IMR-90 (cell line): ENCODE measurements around the gene NAA11. TPM values are rescaled to one million over a fixed set of nuclear protein-coding genes. Genes with fewer than 3 reads are reported as not detected.

ENCODE experiments used
- ATAC-seq: fragments of 200-7000 bp; cut with Tn5 transposase; 2 replicates; pipeline ENCODE4 v1.9.1; 2020; ENCODE audit warnings: low read depth, mild to moderate bottlenecking, moderate library complexity
- BruUV-seq: library from RNA; stranded (reverse); fragments of 400-500 nt; replicated peaks from 2 replicates; lab custom pipeline; 2021; lab: Mats Ljungman, UMichigan
- CTCF ChIA-PET: fragments of 300-600 bp; formaldehyde crosslinking; extraction: SDS; loops from one replicate; lab custom pipeline; 2021; ENCODE audit warnings: antibody characterized with exemption; lab: Yijun Ruan, JAX
- POLR2A ChIA-PET: fragments of 300-600 bp; sonication (Branson Sonifier 250); formaldehyde crosslinking; loops from one replicate; lab custom pipeline; 2022; ENCODE audit warnings: antibody characterized with exemption; ENCODE audit not compliant: unreplicated experiment; lab: Charles Lee
- DNase-seq: peaks from one replicate; pipeline ENCODE4 v3.0.0; 2013
- H2AFZ ChIP-seq: replicated peaks from 2 replicates; pipeline ENCODE3; 2013; ENCODE audit warnings: low read length, mild to moderate bottlenecking; ENCODE audit not compliant: poor library complexity
- H2AK5ac ChIP-seq: 2 replicates; pipeline ENCODE4 v1.6.1; 2013; ENCODE audit warnings: low read depth, low read length, inconsistent platforms
- H2AK9ac ChIP-seq: replicated peaks from 2 replicates; pipeline ENCODE3; 2013; ENCODE audit warnings: mild to moderate bottlenecking, low read depth, low read length, moderate library complexity; ENCODE audit not compliant: poor library complexity
- H2BK120ac ChIP-seq: 2 replicates; pipeline ENCODE4 v1.6.1; 2013; ENCODE audit warnings: low read depth, low read length, inconsistent platforms
- H2BK15ac ChIP-seq: 3 replicates; pipeline ENCODE4 v1.6.1; 2013; ENCODE audit warnings: low read depth, low read length, inconsistent platforms
- H2BK20ac ChIP-seq: 2 replicates; pipeline ENCODE4 v1.6.1; 2013; ENCODE audit warnings: low read depth, mild to moderate bottlenecking, inconsistent platforms, low read length, moderate library complexity
- H2BK5ac ChIP-seq: 2 replicates; pipeline ENCODE4 v1.6.1; 2013; ENCODE audit warnings: mild to moderate bottlenecking, low read depth, low read length, inconsistent platforms; ENCODE audit not compliant: poor library complexity, severe bottlenecking
- H3K14ac ChIP-seq: replicated peaks from 2 replicates; pipeline ENCODE4 v1.6.1; 2013; ENCODE audit warnings: low read depth, low read length, inconsistent platforms
- H3K18ac ChIP-seq: 2 replicates; pipeline ENCODE4 v1.6.1; 2013; ENCODE audit warnings: low read depth, low read length, control low read depth
- H3K23ac ChIP-seq: 2 replicates; pipeline ENCODE4 v1.6.1; 2013; ENCODE audit warnings: low read depth, low read length, inconsistent platforms
- H3K27ac ChIP-seq: 2 replicates; pipeline ENCODE4 v1.5.1; 2013; ENCODE audit warnings: mild to moderate bottlenecking, control low read depth, low read length; ENCODE audit not compliant: insufficient read depth
- H3K27me3 ChIP-seq: 2 replicates; pipeline ENCODE4 v1.6.1; 2013; ENCODE audit warnings: low read length; ENCODE audit not compliant: control insufficient read depth, insufficient read depth
- H3K36me3 ChIP-seq: 2 replicates; pipeline ENCODE4 v1.6.1; 2013; ENCODE audit warnings: low read length, mixed read lengths; ENCODE audit not compliant: control insufficient read depth, insufficient read depth
- H3K4ac ChIP-seq: 2 replicates; pipeline ENCODE4 v1.6.1; 2013; ENCODE audit warnings: low read depth, low read length, inconsistent platforms
- H3K4me1 ChIP-seq: 2 replicates; pipeline ENCODE4 v1.6.1; 2013; ENCODE audit warnings: low read length, mixed read lengths; ENCODE audit not compliant: control insufficient read depth, insufficient read depth
- H3K4me2 ChIP-seq: 2 replicates; pipeline ENCODE4 v1.6.1; 2013; ENCODE audit warnings: low read depth, mild to moderate bottlenecking, control low read depth, low read length, moderate library complexity
- H3K4me3 ChIP-seq: 2 replicates; pipeline ENCODE4 v1.5.1; 2013; ENCODE audit warnings: low read depth, mild to moderate bottlenecking, control low read depth, low read length, moderate library complexity; ENCODE audit not compliant: insufficient read depth
- H3K56ac ChIP-seq: 2 replicates; pipeline ENCODE4 v1.6.1; 2013; ENCODE audit warnings: low read length, inconsistent platforms; ENCODE audit not compliant: insufficient read depth; ENCODE audit errors: extremely low read depth
- H3K79me1 ChIP-seq, 2 experiments: 2 replicates each; pipeline ENCODE4 v1.6.1; 2013; ENCODE audit warnings: low read length in 2 of 2, inconsistent platforms in 1 of 2, low read depth in 1 of 2
- H3K9ac ChIP-seq: 2 replicates; pipeline ENCODE4 v1.6.1; 2013; ENCODE audit warnings: low read depth, low read length, control low read depth
- H3K9me1 ChIP-seq: 2 replicates; pipeline ENCODE4 v1.6.1; 2013; ENCODE audit warnings: low read length, inconsistent platforms; ENCODE audit not compliant: insufficient read depth
- H3K9me3 ChIP-seq: 2 replicates; pipeline ENCODE4 v1.6.1; 2013; ENCODE audit warnings: low read length; ENCODE audit not compliant: control insufficient read depth, insufficient read depth
- H4K20me1 ChIP-seq: 2 replicates; pipeline ENCODE4 v1.6.1; 2013; ENCODE audit warnings: low read length, inconsistent platforms; ENCODE audit not compliant: insufficient read depth
- H4K5ac ChIP-seq: 2 replicates; pipeline ENCODE4 v1.6.1; 2013; ENCODE audit warnings: mild to moderate bottlenecking, low read depth, low read length, control low read depth
- H4K8ac ChIP-seq, 2 experiments: 2 replicates each; pipeline ENCODE4 v1.6.1; 2013; ENCODE audit warnings: low read depth in 2 of 2, low read length in 2 of 2, control low read depth in 1 of 2, inconsistent platforms in 1 of 2
- H4K91ac ChIP-seq: 2 replicates; pipeline ENCODE4 v1.6.1; 2013; ENCODE audit warnings: low read depth, low read length, inconsistent platforms; ENCODE audit not compliant: insufficient read depth
- NFE2L2 ChIP-seq: fragments of 150-350 bp; IDR thresholded peaks from 2 replicates; pipeline ENCODE4 v1.6.1; 2016; ENCODE audit warnings: low read depth, mild to moderate bottlenecking, low read length
- POLR2A ChIP-seq: IDR thresholded peaks from 2 replicates; pipeline ENCODE4 v1.6.1; 2012; ENCODE audit warnings: mild to moderate bottlenecking, low read depth, low read length
- WGBS, 2 experiments: methylation state at CpG; one replicate each; pipeline versions ENCODE4 v1.1.5 to v1.1.7; 2013; ENCODE audit warnings: missing lambda C conversion rate in 2 of 2; ENCODE audit not compliant: insufficient read length in 1 of 2; ENCODE audit errors: extremely low coverage in 2 of 2; 5-methylcytosine and 5-hydroxymethylcytosine counted together
- dilution Hi-C: fragments of 300-500 bp; cut with HindIII; formaldehyde crosslinking; loops from one replicate; pipeline ENCODE4 v1.14.3; 2018; ENCODE audit warnings: low sequenced_read_pairs; ENCODE audit not compliant: unreplicated experiment
- in situ Hi-C: fragments of 300-500 bp; cut with MboI; formaldehyde crosslinking; loops from 3 replicates; pipeline ENCODE4 v1.14.3; 2019; ENCODE audit warnings: low sequenced_read_pairs, inconsistent platforms, mixed read lengths
- intact Hi-C: fragments of 100-400 bp; cut with micrococcal nuclease; formaldehyde crosslinking; loops from 2 replicates; pipeline ENCODE4 v1.10.0; 2022
- polyA plus RNA-seq, 3 experiments: library from polyadenylated mRNA; depleted of rRNA; stranded (reverse); fragments of >200 nt; gene quantifications; 2 replicates each; pipeline ENCODE4 v1.2.3, GENCODE V29; 2012; ENCODE audit warnings: low replicate concordance in 1 of 3
- total RNA-seq: library from RNA; depleted of rRNA; stranded (reverse); fragments of >200 nt; gene quantifications from 2 replicates; pipeline ENCODE4 v1.2.3, GENCODE V29; 2012
- TF ChIP-seq, protein P1 (sequence below): fragments of 150-350 bp; IDR thresholded peaks from 2 replicates; pipeline ENCODE4 v1.6.1; 2016; ENCODE audit warnings: low read depth, mild to moderate bottlenecking, low read length, moderate library complexity, borderline replicate concordance

Gene NAA11
- total and polyA plus RNA-seq, 2 of the 4 experiments (the other 2 are of a cell fraction) = not detected

DNA sequence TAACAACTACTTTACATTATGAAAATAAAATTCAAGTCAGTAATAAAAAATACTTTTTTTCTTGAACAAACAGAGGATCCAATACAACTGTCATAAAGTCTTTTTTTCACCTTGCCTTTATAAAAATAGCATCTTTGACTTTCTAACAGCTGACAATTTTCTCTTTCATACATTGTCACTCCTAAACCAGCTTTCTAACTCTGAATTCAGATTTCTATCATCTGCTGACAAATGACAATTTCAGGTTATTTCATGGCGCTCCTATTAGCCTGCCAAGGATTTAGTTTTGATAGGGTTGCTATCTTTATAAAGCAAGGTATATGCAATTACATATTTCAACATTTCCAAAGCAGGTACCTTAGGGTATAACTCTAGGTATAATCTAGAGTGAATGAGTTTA lies 14.6 kb downstream of the NAA11 start:
- TF ChIP-seq, protein P1, sequence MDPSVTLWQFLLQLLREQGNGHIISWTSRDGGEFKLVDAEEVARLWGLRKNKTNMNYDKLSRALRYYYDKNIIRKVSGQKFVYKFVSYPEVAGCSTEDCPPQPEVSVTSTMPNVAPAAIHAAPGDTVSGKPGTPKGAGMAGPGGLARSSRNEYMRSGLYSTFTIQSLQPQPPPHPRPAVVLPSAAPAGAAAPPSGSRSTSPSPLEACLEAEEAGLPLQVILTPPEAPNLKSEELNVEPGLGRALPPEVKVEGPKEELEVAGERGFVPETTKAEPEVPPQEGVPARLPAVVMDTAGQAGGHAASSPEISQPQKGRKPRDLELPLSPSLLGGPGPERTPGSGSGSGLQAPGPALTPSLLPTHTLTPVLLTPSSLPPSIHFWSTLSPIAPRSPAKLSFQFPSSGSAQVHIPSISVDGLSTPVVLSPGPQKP = no peak
- TF ChIP-seq POLR2A (no peak), NFE2L2 (no peak)
- no peak overlapping the region for H2BK15ac ChIP-seq
- H3K9me1 ChIP-seq = no peaks in the 10 kb centered on the region
- H3K9ac ChIP-seq = no peak overlapping the region
- POLR2A ChIA-PET = no interaction called here
- no peak overlapping the region for H3K27ac ChIP-seq
- no peak overlapping the region for H3K4me2 ChIP-seq
- CTCF ChIA-PET = no interaction called here
- H3K4me1 ChIP-seq = no peaks in the 10 kb centered on the region
- BruUV-seq = no TSS peak
- H2AK9ac ChIP-seq = no peak overlapping the region
- ATAC-seq (no peak), DNase-seq (no peak)
- no peaks in the 10 kb centered on the region for H3K36me3 ChIP-seq
- in situ Hi-C loops = no loop called here
- H4K5ac ChIP-seq = no peak overlapping the region
- no peak overlapping the region for H3K56ac ChIP-seq
- H2AFZ ChIP-seq = no peak overlapping the region
- dilution Hi-C loops = no loop called here
- H3K9me3 ChIP-seq = no peaks in the 10 kb centered on the region
- no peak overlapping the region for H3K4me3 ChIP-seq
- H3K14ac ChIP-seq = no peak overlapping the region
- no CpG with 5 or more reads among the region's 1 CpG for WGBS, 2 experiments
- H4K20me1 ChIP-seq = no peaks in the 10 kb centered on the region
- intact Hi-C loops = loop anchor here (10.0 kb wide), 1 partner anchor 266 kb away; no protein-coding TSS in a partner anchor
- H3K79me1 ChIP-seq = no peaks in the 10 kb centered on the region
- no peaks in the 10 kb centered on the region for H3K27me3 ChIP-seq
- H2BK120ac ChIP-seq = no peak overlapping the region
- no peak overlapping the region for H4K8ac ChIP-seq
- H3K18ac ChIP-seq = no peak overlapping the region
- H4K91ac ChIP-seq = no peak overlapping the region
- H3K4ac ChIP-seq = no peak overlapping the region
- H2BK5ac ChIP-seq = no peak overlapping the region
- no peak overlapping the region for H2BK20ac ChIP-seq
- no peak overlapping the region for H2AK5ac ChIP-seq
- no peak overlapping the region for H3K23ac ChIP-seq
